WTC11 (cell line): ENCODE results near the gene EHMT1. TPM values are rescaled to one million over a fixed set of nuclear protein-coding genes. Genes with fewer than 3 reads are reported as not detected.

Experiments
- ATAC-seq: fragments of 200-7000 bp; cut with Tn5 transposase; 2 replicates; pipeline ENCODE4 v1.10.0; 2021; ENCODE audit warnings: mild to moderate bottlenecking, moderate library complexity
- CTCF ChIA-PET: fragments of 300-600 bp; sonication (Branson Sonifier 250); formaldehyde crosslinking; loops from one replicate; lab custom pipeline; 2021; ENCODE audit warnings: antibody characterized with exemption; lab: Charles Lee
- POLR2A ChIA-PET: fragments of 350-600 bp; sonication (Branson Sonifier 250); formaldehyde crosslinking; loops from one replicate; lab custom pipeline; 2021; ENCODE audit warnings: antibody characterized with exemption; lab: Charles Lee
- DNase-seq: peaks from one replicate; pipeline ENCODE4 v3.0.0; 2021; ENCODE audit warnings: low spot score
- H3K27ac Mint-ChIP-seq: 2 replicates; pipeline ENCODE4 v1.8.0; 2021; ENCODE audit warnings: mixed read lengths
- H3K27me3 Mint-ChIP-seq: 2 replicates; pipeline ENCODE4 v1.8.0; 2021; ENCODE audit warnings: low read depth, mild to moderate bottlenecking, moderate library complexity, mixed read lengths
- H3K36me3 Mint-ChIP-seq: 2 replicates; pipeline ENCODE4 v1.8.0; 2021; ENCODE audit warnings: mixed read lengths
- H3K4me1 Mint-ChIP-seq: 2 replicates; pipeline ENCODE4 v1.8.0; 2022; ENCODE audit warnings: mixed read lengths
- H3K4me3 Mint-ChIP-seq: 2 replicates; pipeline ENCODE4 v1.8.0; 2021; ENCODE audit warnings: mild to moderate bottlenecking, moderate library complexity, mixed read lengths
- H3K9me3 Mint-ChIP-seq: 2 replicates; pipeline ENCODE4 v1.8.0; 2021; ENCODE audit warnings: mixed read lengths
- CBFB ChIP-seq: sonication (generic); formaldehyde crosslinking; IDR thresholded peaks from 2 replicates; pipeline ENCODE4 v1.8.1; 2022; ENCODE audit warnings: mild to moderate bottlenecking, low read depth, missing genetic modification reagents
- CREM ChIP-seq: sonication (generic); formaldehyde crosslinking; IDR thresholded peaks from 2 replicates; pipeline ENCODE4 v1.8.1; 2022; ENCODE audit warnings: mild to moderate bottlenecking, missing genetic modification reagents, moderate library complexity
- E2F5 ChIP-seq: sonication (generic); formaldehyde crosslinking; IDR thresholded peaks from 2 replicates; pipeline ENCODE4 v1.8.1; 2022; ENCODE audit warnings: mild to moderate bottlenecking, moderate library complexity, missing genetic modification reagents
- ELF4 ChIP-seq: sonication (generic); formaldehyde crosslinking; IDR thresholded peaks from 2 replicates; pipeline ENCODE4 v1.8.1; 2022; ENCODE audit warnings: low read depth, mild to moderate bottlenecking, moderate library complexity, missing genetic modification reagents
- FOXJ3 ChIP-seq: sonication (generic); formaldehyde crosslinking; IDR thresholded peaks from 2 replicates; pipeline ENCODE4 v1.9.0; 2021; ENCODE audit warnings: missing genetic modification reagents, mild to moderate bottlenecking, borderline replicate concordance
- GTF2I ChIP-seq: fragments of 250-450 bp; sonication (Bioruptor Pico); conservative IDR thresholded peaks from 2 replicates; pipeline ENCODE4 v1.4.0; 2021; ENCODE audit warnings: mild to moderate bottlenecking
- JUN ChIP-seq: sonication (generic); formaldehyde crosslinking; IDR thresholded peaks from 2 replicates; pipeline ENCODE4 v1.8.0; 2023; ENCODE audit warnings: mild to moderate bottlenecking, missing genetic modification reagents
- MAX ChIP-seq: sonication (generic); formaldehyde crosslinking; IDR thresholded peaks from 2 replicates; pipeline ENCODE4 v1.8.0; 2022; ENCODE audit warnings: mild to moderate bottlenecking, missing genetic modification reagents
- SMAD4 ChIP-seq: sonication (generic); formaldehyde crosslinking; IDR thresholded peaks from 2 replicates; pipeline ENCODE4 v1.8.0; 2022; ENCODE audit warnings: mild to moderate bottlenecking, missing genetic modification reagents
- SOX15 ChIP-seq: fragments of 250-450 bp; sonication (Bioruptor Pico); IDR thresholded peaks from 2 replicates; pipeline ENCODE4 v1.9.0; 2021; ENCODE audit warnings: mild to moderate bottlenecking
- ZBTB21 ChIP-seq: sonication (generic); formaldehyde crosslinking; IDR thresholded peaks from 2 replicates; pipeline ENCODE4 v1.8.1; 2023; ENCODE audit warnings: mild to moderate bottlenecking, missing genetic modification reagents, borderline replicate concordance
- ZBTB43 ChIP-seq: sonication (generic); formaldehyde crosslinking; IDR thresholded peaks from 2 replicates; pipeline ENCODE4 v1.8.1; 2023; ENCODE audit warnings: mild to moderate bottlenecking, missing genetic modification reagents
- ZNF219 ChIP-seq: sonication (generic); formaldehyde crosslinking; IDR thresholded peaks from 2 replicates; pipeline ENCODE4 v1.8.0; 2023; ENCODE audit warnings: missing genetic modification reagents, mild to moderate bottlenecking, borderline replicate concordance
- ZNF263 ChIP-seq: sonication (generic); formaldehyde crosslinking; IDR thresholded peaks from 2 replicates; pipeline ENCODE4 v1.8.1; 2022; ENCODE audit warnings: low read depth, mild to moderate bottlenecking, moderate library complexity, missing genetic modification reagents
- ZNF425 ChIP-seq: fragments of 250-450 bp; sonication (Bioruptor Pico); conservative IDR thresholded peaks from 2 replicates; pipeline ENCODE4 v1.9.0; 2021; ENCODE audit warnings: mild to moderate bottlenecking
- ZNF671 ChIP-seq: fragments of 250-450 bp; sonication (Bioruptor Pico); IDR thresholded peaks from 2 replicates; pipeline ENCODE4 v1.8.0; 2021; ENCODE audit warnings: mild to moderate bottlenecking
- total RNA-seq: library from RNA; stranded (reverse); gene quantifications from 3 replicates; pipeline ENCODE4 v1.2.3, GENCODE V29; 2021
- TF ChIP-seq, protein P1 (sequence below): sonication (generic); formaldehyde crosslinking; IDR thresholded peaks from 2 replicates; pipeline ENCODE4 v1.8.1; 2023; ENCODE audit warnings: mild to moderate bottlenecking, missing genetic modification reagents, moderate library complexity
- TF ChIP-seq, protein P2 (sequence below): sonication (generic); formaldehyde crosslinking; IDR thresholded peaks from 2 replicates; pipeline ENCODE4 v1.8.1; 2023; ENCODE audit warnings: mild to moderate bottlenecking, missing genetic modification reagents
- TF ChIP-seq, protein P3 (sequence below): sonication (generic); formaldehyde crosslinking; IDR thresholded peaks from 2 replicates; pipeline ENCODE4 v1.8.0; 2022; ENCODE audit warnings: missing genetic modification reagents
- TF ChIP-seq, protein P4 (sequence below): sonication (generic); formaldehyde crosslinking; conservative IDR thresholded peaks from 2 replicates; pipeline ENCODE4 v1.8.1; 2023; ENCODE audit warnings: mild to moderate bottlenecking, low read depth, missing genetic modification reagents, moderate library complexity

EHMT1 gene
- total RNA-seq, 1 experiment from 2014 or later: 170 TPM

GRCh38 chr9:137763271-137763955 is 144.6 kb downstream of the EHMT1 start:
- Mint-ChIP-seq H3K27me3 (no peaks in the 10 kb centered on the region), H3K4me1 (peaks cover 12% of the 10 kb centered on the region), H3K4me3 (no peak overlapping the region), H3K9me3 (no peaks in the 10 kb centered on the region), H3K27ac (no peak overlapping the region), H3K36me3 (peaks cover 67% of the 10 kb centered on the region)
- ChIA-PET CTCF (interaction anchor here (1.0 kb wide), 1 partner anchor 9 kb away, joined by 3 read pairs; no protein-coding TSS in a partner anchor), POLR2A (no interaction called here)
- ATAC-seq (no peak), DNase-seq (no peak)
- no peak for TF ChIP-seq ELF4 (CRISPR knock-in tag)
- no peak for TF ChIP-seq E2F5
- TF ChIP-seq ZNF219 (CRISPR knock-in tag): no peak
- TF ChIP-seq ZNF425 (CRISPR knock-in tag): no peak
- TF ChIP-seq, protein P1, sequence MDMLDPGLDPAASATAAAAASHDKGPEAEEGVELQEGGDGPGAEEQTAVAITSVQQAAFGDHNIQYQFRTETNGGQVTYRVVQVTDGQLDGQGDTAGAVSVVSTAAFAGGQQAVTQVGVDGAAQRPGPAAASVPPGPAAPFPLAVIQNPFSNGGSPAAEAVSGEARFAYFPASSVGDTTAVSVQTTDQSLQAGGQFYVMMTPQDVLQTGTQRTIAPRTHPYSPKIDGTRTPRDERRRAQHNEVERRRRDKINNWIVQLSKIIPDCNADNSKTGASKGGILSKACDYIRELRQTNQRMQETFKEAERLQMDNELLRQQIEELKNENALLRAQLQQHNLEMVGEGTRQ (CRISPR knock-in tag): no peak
- TF ChIP-seq, protein P2, sequence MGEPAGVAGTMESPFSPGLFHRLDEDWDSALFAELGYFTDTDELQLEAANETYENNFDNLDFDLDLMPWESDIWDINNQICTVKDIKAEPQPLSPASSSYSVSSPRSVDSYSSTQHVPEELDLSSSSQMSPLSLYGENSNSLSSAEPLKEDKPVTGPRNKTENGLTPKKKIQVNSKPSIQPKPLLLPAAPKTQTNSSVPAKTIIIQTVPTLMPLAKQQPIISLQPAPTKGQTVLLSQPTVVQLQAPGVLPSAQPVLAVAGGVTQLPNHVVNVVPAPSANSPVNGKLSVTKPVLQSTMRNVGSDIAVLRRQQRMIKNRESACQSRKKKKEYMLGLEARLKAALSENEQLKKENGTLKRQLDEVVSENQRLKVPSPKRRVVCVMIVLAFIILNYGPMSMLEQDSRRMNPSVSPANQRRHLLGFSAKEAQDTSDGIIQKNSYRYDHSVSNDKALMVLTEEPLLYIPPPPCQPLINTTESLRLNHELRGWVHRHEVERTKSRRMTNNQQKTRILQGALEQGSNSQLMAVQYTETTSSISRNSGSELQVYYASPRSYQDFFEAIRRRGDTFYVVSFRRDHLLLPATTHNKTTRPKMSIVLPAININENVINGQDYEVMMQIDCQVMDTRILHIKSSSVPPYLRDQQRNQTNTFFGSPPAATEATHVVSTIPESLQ: no peak
- no peak for TF ChIP-seq ZNF263
- TF ChIP-seq FOXJ3 (CRISPR knock-in tag): no peak
- TF ChIP-seq CREM: no peak
- no peak for TF ChIP-seq GTF2I (CRISPR knock-in tag)
- TF ChIP-seq, protein P3, sequence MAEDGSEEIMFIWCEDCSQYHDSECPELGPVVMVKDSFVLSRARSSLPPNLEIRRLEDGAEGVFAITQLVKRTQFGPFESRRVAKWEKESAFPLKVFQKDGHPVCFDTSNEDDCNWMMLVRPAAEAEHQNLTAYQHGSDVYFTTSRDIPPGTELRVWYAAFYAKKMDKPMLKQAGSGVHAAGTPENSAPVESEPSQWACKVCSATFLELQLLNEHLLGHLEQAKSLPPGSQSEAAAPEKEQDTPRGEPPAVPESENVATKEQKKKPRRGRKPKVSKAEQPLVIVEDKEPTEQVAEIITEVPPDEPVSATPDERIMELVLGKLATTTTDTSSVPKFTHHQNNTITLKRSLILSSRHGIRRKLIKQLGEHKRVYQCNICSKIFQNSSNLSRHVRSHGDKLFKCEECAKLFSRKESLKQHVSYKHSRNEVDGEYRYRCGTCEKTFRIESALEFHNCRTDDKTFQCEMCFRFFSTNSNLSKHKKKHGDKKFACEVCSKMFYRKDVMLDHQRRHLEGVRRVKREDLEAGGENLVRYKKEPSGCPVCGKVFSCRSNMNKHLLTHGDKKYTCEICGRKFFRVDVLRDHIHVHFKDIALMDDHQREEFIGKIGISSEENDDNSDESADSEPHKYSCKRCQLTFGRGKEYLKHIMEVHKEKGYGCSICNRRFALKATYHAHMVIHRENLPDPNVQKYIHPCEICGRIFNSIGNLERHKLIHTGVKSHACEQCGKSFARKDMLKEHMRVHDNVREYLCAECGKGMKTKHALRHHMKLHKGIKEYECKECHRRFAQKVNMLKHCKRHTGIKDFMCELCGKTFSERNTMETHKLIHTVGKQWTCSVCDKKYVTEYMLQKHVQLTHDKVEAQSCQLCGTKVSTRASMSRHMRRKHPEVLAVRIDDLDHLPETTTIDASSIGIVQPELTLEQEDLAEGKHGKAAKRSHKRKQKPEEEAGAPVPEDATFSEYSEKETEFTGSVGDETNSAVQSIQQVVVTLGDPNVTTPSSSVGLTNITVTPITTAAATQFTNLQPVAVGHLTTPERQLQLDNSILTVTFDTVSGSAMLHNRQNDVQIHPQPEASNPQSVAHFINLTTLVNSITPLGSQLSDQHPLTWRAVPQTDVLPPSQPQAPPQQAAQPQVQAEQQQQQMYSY (CRISPR knock-in tag): no peak
- no peak for TF ChIP-seq SOX15 (CRISPR knock-in tag)
- TF ChIP-seq, protein P4, sequence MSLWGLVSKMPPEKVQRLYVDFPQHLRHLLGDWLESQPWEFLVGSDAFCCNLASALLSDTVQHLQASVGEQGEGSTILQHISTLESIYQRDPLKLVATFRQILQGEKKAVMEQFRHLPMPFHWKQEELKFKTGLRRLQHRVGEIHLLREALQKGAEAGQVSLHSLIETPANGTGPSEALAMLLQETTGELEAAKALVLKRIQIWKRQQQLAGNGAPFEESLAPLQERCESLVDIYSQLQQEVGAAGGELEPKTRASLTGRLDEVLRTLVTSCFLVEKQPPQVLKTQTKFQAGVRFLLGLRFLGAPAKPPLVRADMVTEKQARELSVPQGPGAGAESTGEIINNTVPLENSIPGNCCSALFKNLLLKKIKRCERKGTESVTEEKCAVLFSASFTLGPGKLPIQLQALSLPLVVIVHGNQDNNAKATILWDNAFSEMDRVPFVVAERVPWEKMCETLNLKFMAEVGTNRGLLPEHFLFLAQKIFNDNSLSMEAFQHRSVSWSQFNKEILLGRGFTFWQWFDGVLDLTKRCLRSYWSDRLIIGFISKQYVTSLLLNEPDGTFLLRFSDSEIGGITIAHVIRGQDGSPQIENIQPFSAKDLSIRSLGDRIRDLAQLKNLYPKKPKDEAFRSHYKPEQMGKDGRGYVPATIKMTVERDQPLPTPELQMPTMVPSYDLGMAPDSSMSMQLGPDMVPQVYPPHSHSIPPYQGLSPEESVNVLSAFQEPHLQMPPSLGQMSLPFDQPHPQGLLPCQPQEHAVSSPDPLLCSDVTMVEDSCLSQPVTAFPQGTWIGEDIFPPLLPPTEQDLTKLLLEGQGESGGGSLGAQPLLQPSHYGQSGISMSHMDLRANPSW (CRISPR knock-in tag): no peak
- no peak for TF ChIP-seq SMAD4 (CRISPR knock-in tag)
- TF ChIP-seq ZBTB21 (CRISPR knock-in tag): no peak
- no peak for TF ChIP-seq CBFB (CRISPR knock-in tag)
- TF ChIP-seq MAX (CRISPR knock-in tag): no peak
- no peak for TF ChIP-seq ZNF671
- no peak for TF ChIP-seq ZBTB43
- no peak for TF ChIP-seq JUN (CRISPR knock-in tag)
